22Rv1 (cell line): ENCODE measurements around the gene GUSB.

Source experiments
- H3K27ac ChIP-seq: fragments of 450-650 bp; 2 replicates; pipeline ENCODE4 v1.5.1; 2017
- ZFX ChIP-seq: fragments of 450-650 bp; IDR thresholded peaks from 2 replicates; pipeline ENCODE4 v1.6.1; 2017; ENCODE audit warnings: antibody characterized with exemption, borderline replicate concordance
- TF ChIP-seq, protein P1 (sequence below): fragments of 450-650 bp; IDR thresholded peaks from 2 replicates; pipeline ENCODE4 v1.5.1; 2017; ENCODE audit warnings: mild to moderate bottlenecking

GUSB gene

GRCh38 chr7:65931685-65932084 lies 50.3 kb downstream of the GUSB start:
- no peak for TF ChIP-seq ZFX
- TF ChIP-seq, protein P1, sequence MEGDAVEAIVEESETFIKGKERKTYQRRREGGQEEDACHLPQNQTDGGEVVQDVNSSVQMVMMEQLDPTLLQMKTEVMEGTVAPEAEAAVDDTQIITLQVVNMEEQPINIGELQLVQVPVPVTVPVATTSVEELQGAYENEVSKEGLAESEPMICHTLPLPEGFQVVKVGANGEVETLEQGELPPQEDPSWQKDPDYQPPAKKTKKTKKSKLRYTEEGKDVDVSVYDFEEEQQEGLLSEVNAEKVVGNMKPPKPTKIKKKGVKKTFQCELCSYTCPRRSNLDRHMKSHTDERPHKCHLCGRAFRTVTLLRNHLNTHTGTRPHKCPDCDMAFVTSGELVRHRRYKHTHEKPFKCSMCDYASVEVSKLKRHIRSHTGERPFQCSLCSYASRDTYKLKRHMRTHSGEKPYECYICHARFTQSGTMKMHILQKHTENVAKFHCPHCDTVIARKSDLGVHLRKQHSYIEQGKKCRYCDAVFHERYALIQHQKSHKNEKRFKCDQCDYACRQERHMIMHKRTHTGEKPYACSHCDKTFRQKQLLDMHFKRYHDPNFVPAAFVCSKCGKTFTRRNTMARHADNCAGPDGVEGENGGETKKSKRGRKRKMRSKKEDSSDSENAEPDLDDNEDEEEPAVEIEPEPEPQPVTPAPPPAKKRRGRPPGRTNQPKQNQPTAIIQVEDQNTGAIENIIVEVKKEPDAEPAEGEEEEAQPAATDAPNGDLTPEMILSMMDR, result no peak
- H3K27ac ChIP-seq, result no peak overlapping the region

DNA sequence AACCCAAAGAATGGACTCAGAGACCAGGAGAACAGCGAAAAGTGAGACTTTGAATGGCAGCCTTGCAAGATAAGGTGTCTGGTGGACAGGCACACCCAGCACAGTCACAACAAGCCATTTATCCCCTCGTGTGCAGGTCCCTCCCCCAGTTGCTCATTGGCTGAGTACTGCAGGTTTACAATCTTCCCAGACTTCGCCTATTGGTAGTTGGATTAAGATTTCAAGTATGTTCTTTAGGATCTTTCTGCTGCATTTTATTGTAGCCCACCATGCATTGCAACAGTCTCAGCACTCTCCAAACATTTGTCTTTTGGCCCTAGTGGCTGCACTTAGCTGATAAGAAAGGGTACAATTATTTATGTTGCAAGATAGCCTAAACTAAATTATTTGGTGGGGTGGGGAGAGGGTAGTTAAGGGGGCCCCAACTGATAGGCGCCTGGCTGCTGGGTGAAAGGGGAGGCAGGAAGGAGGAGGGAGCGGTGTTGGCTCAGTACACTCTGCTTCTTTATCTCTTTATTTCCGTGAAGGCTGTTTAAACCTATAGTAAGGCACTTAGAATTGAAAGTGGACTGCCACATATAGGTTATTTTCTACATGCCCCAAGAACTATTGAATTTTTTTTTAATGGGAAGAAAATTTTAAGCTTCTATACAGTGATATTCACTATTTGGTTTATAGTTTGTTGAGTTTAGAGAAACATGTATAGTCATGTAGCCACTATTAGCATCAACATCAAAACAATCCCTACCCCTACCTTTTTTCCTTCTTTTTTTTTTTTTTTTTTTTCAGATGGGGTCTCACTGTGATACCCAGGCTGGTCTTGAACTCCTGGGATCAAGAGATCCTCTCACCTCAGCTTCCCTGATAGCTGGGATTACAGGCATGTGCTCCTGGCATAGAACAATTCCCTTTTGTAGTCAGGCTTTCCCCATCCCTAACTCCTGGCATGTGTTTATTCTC lies 54.2 kb downstream of the GUSB start:
- H3K27ac ChIP-seq, result no peak overlapping the region

GRCh38 chr7:65926588-65926987 lies 55.4 kb downstream of the GUSB start:
- TF ChIP-seq, protein P1, result no peak
- TF ChIP-seq ZFX, result no peak
- H3K27ac ChIP-seq, result no peak overlapping the region

More for the DNA sequence above, 54.2 kb downstream of the GUSB start:
- TF ChIP-seq, protein P1, result no peak
- TF ChIP-seq ZFX, result no peak

DNA sequence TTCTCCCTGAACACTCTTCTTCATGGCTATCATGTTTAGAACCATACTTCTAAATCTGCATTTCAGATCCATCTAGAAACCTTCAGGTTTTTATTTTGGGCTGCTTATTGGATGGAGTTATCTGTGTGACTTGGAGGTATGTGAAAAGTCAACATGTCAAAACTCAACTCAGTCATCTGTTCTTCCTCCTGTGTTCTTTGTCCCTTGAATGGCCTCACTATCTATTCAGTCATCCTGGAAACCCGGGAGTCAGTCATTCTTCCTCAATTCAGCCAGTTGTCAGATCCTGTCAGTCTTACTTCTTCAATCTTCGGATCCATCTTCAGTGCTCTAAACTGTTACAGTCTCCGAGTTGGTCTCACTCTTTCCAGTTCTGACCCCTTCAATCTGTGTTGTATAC lies 57.0 kb downstream of the GUSB start:
- H3K27ac ChIP-seq, result no peak overlapping the region
- TF ChIP-seq, protein P1, result no peak
- TF ChIP-seq ZFX, result no peak

DNA sequence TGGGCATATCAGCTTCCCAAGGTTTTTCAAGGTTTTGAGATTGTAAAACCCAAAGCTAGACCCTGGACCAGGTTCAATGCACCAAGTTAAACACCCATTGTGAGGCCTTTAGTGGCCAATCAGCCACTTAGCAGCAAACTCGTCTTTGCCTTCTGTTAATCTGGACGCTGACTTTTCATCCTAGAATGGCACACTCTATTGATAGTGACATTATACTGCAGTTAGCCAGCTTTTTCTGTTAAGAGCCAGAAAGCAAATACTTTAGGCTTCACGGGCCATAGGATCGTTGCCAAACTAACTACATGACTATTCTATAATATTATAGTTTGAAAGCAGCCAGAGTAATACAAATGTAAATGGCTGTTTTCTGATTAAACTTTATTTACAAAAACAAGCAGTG lies 57.8 kb downstream of the GUSB start:
- H3K27ac ChIP-seq, result no peak overlapping the region
- TF ChIP-seq ZFX, result no peak
- TF ChIP-seq, protein P1, result no peak

GRCh38 chr7:65923316-65923715 lies 58.7 kb downstream of the GUSB start:
- TF ChIP-seq, protein P1, result no peak
- no peak for TF ChIP-seq ZFX
- H3K27ac ChIP-seq, result no peak overlapping the region
